IMR-90 (cell line): Measurements from ENCODE around the gene TIGD2. TPM values are rescaled to one million over a fixed set of nuclear protein-coding genes. Genes with fewer than 3 reads are reported as not detected.

Experiments used
- ATAC-seq: fragments of 200-7000 bp; cut with Tn5 transposase; 2 replicates; pipeline ENCODE4 v1.9.1; 2020; ENCODE audit warnings: low read depth, mild to moderate bottlenecking, moderate library complexity
- BruUV-seq: library from RNA; stranded (reverse); fragments of 400-500 nt; replicated peaks from 2 replicates; lab custom pipeline; 2021; lab: Mats Ljungman, UMichigan
- CTCF ChIA-PET: fragments of 300-600 bp; formaldehyde crosslinking; extraction: SDS; loops from one replicate; lab custom pipeline; 2021; ENCODE audit warnings: antibody characterized with exemption; lab: Yijun Ruan, JAX
- POLR2A ChIA-PET: fragments of 300-600 bp; sonication (Branson Sonifier 250); formaldehyde crosslinking; loops from one replicate; lab custom pipeline; 2022; ENCODE audit warnings: antibody characterized with exemption; ENCODE audit not compliant: unreplicated experiment; lab: Charles Lee
- DNase-seq: peaks from one replicate; pipeline ENCODE4 v3.0.0; 2013
- H2AFZ ChIP-seq: replicated peaks from 2 replicates; pipeline ENCODE3; 2013; ENCODE audit warnings: low read length, mild to moderate bottlenecking; ENCODE audit not compliant: poor library complexity
- H2AK5ac ChIP-seq: 2 replicates; pipeline ENCODE4 v1.6.1; 2013; ENCODE audit warnings: low read depth, low read length, inconsistent platforms
- H2AK9ac ChIP-seq: replicated peaks from 2 replicates; pipeline ENCODE3; 2013; ENCODE audit warnings: mild to moderate bottlenecking, low read depth, low read length, moderate library complexity; ENCODE audit not compliant: poor library complexity
- H2BK120ac ChIP-seq: 2 replicates; pipeline ENCODE4 v1.6.1; 2013; ENCODE audit warnings: low read depth, low read length, inconsistent platforms
- H2BK15ac ChIP-seq: 3 replicates; pipeline ENCODE4 v1.6.1; 2013; ENCODE audit warnings: low read depth, low read length, inconsistent platforms
- H2BK20ac ChIP-seq: 2 replicates; pipeline ENCODE4 v1.6.1; 2013; ENCODE audit warnings: low read depth, mild to moderate bottlenecking, inconsistent platforms, low read length, moderate library complexity
- H2BK5ac ChIP-seq: 2 replicates; pipeline ENCODE4 v1.6.1; 2013; ENCODE audit warnings: mild to moderate bottlenecking, low read depth, low read length, inconsistent platforms; ENCODE audit not compliant: poor library complexity, severe bottlenecking
- H3K14ac ChIP-seq: replicated peaks from 2 replicates; pipeline ENCODE4 v1.6.1; 2013; ENCODE audit warnings: low read depth, low read length, inconsistent platforms
- H3K18ac ChIP-seq: 2 replicates; pipeline ENCODE4 v1.6.1; 2013; ENCODE audit warnings: low read depth, low read length, control low read depth
- H3K23ac ChIP-seq: 2 replicates; pipeline ENCODE4 v1.6.1; 2013; ENCODE audit warnings: low read depth, low read length, inconsistent platforms
- H3K27ac ChIP-seq: 2 replicates; pipeline ENCODE4 v1.5.1; 2013; ENCODE audit warnings: mild to moderate bottlenecking, control low read depth, low read length; ENCODE audit not compliant: insufficient read depth
- H3K27me3 ChIP-seq: 2 replicates; pipeline ENCODE4 v1.6.1; 2013; ENCODE audit warnings: low read length; ENCODE audit not compliant: control insufficient read depth, insufficient read depth
- H3K36me3 ChIP-seq: 2 replicates; pipeline ENCODE4 v1.6.1; 2013; ENCODE audit warnings: low read length, mixed read lengths; ENCODE audit not compliant: control insufficient read depth, insufficient read depth
- H3K4ac ChIP-seq: 2 replicates; pipeline ENCODE4 v1.6.1; 2013; ENCODE audit warnings: low read depth, low read length, inconsistent platforms
- H3K4me1 ChIP-seq: 2 replicates; pipeline ENCODE4 v1.6.1; 2013; ENCODE audit warnings: low read length, mixed read lengths; ENCODE audit not compliant: control insufficient read depth, insufficient read depth
- H3K4me2 ChIP-seq: 2 replicates; pipeline ENCODE4 v1.6.1; 2013; ENCODE audit warnings: low read depth, mild to moderate bottlenecking, control low read depth, low read length, moderate library complexity
- H3K4me3 ChIP-seq: 2 replicates; pipeline ENCODE4 v1.5.1; 2013; ENCODE audit warnings: low read depth, mild to moderate bottlenecking, control low read depth, low read length, moderate library complexity; ENCODE audit not compliant: insufficient read depth
- H3K56ac ChIP-seq: 2 replicates; pipeline ENCODE4 v1.6.1; 2013; ENCODE audit warnings: low read length, inconsistent platforms; ENCODE audit not compliant: insufficient read depth; ENCODE audit errors: extremely low read depth
- H3K79me1 ChIP-seq, 2 experiments: 2 replicates each; pipeline ENCODE4 v1.6.1; 2013; ENCODE audit warnings: low read length in 2 of 2, inconsistent platforms in 1 of 2, low read depth in 1 of 2
- H3K9ac ChIP-seq: 2 replicates; pipeline ENCODE4 v1.6.1; 2013; ENCODE audit warnings: low read depth, low read length, control low read depth
- H3K9me1 ChIP-seq: 2 replicates; pipeline ENCODE4 v1.6.1; 2013; ENCODE audit warnings: low read length, inconsistent platforms; ENCODE audit not compliant: insufficient read depth
- H3K9me3 ChIP-seq: 2 replicates; pipeline ENCODE4 v1.6.1; 2013; ENCODE audit warnings: low read length; ENCODE audit not compliant: control insufficient read depth, insufficient read depth
- H4K20me1 ChIP-seq: 2 replicates; pipeline ENCODE4 v1.6.1; 2013; ENCODE audit warnings: low read length, inconsistent platforms; ENCODE audit not compliant: insufficient read depth
- H4K5ac ChIP-seq: 2 replicates; pipeline ENCODE4 v1.6.1; 2013; ENCODE audit warnings: mild to moderate bottlenecking, low read depth, low read length, control low read depth
- H4K8ac ChIP-seq, 2 experiments: 2 replicates each; pipeline ENCODE4 v1.6.1; 2013; ENCODE audit warnings: low read depth in 2 of 2, low read length in 2 of 2, control low read depth in 1 of 2, inconsistent platforms in 1 of 2
- H4K91ac ChIP-seq: 2 replicates; pipeline ENCODE4 v1.6.1; 2013; ENCODE audit warnings: low read depth, low read length, inconsistent platforms; ENCODE audit not compliant: insufficient read depth
- CEBPB ChIP-seq: IDR thresholded peaks from 2 replicates; pipeline ENCODE4 v1.6.1; 2012; ENCODE audit warnings: low read depth, low read length, improper control_type of control experiment
- MAZ ChIP-seq: IDR thresholded peaks from 2 replicates; pipeline ENCODE4 v1.6.1; 2012; ENCODE audit warnings: low read depth, mild to moderate bottlenecking, low read length, improper control_type of control experiment, moderate library complexity, borderline replicate concordance
- MXI1 ChIP-seq: IDR thresholded peaks from 2 replicates; pipeline ENCODE4 v1.6.1; 2012; ENCODE audit warnings: low read depth, mild to moderate bottlenecking, low read length, moderate library complexity, borderline replicate concordance
- RAD21 ChIP-seq: IDR thresholded peaks from 2 replicates; pipeline ENCODE4 v1.6.1; 2012; ENCODE audit warnings: low read length, improper control_type of control experiment
- RCOR1 ChIP-seq: IDR thresholded peaks from 2 replicates; pipeline ENCODE4 v1.6.1; 2012; ENCODE audit warnings: mild to moderate bottlenecking, low read length, improper control_type of control experiment; ENCODE audit not compliant: insufficient replicate concordance
- RFX5 ChIP-seq: IDR thresholded peaks from 2 replicates; pipeline ENCODE4 v1.8.0; 2012; ENCODE audit warnings: low read depth, mild to moderate bottlenecking, low read length, moderate library complexity
- SMC3 ChIP-seq: fragments of 150-350 bp; IDR thresholded peaks from 2 replicates; pipeline ENCODE4 v1.6.1; 2016; ENCODE audit warnings: low read depth, mild to moderate bottlenecking, antibody characterized with exemption, low read length, moderate library complexity
- WGBS, 2 experiments: methylation state at CpG; one replicate each; pipeline versions ENCODE4 v1.1.5 to v1.1.7; 2013; ENCODE audit warnings: missing lambda C conversion rate in 2 of 2; ENCODE audit not compliant: insufficient read length in 1 of 2; ENCODE audit errors: extremely low coverage in 2 of 2; 5-methylcytosine and 5-hydroxymethylcytosine counted together
- dilution Hi-C: fragments of 300-500 bp; cut with HindIII; formaldehyde crosslinking; loops from one replicate; pipeline ENCODE4 v1.14.3; 2018; ENCODE audit warnings: low sequenced_read_pairs; ENCODE audit not compliant: unreplicated experiment
- in situ Hi-C: fragments of 300-500 bp; cut with MboI; formaldehyde crosslinking; loops from 3 replicates; pipeline ENCODE4 v1.14.3; 2019; ENCODE audit warnings: low sequenced_read_pairs, inconsistent platforms, mixed read lengths
- intact Hi-C: fragments of 100-400 bp; cut with micrococcal nuclease; formaldehyde crosslinking; loops from 2 replicates; pipeline ENCODE4 v1.10.0; 2022
- polyA plus RNA-seq, 3 experiments: library from polyadenylated mRNA; depleted of rRNA; stranded (reverse); fragments of >200 nt; gene quantifications; 2 replicates each; pipeline ENCODE4 v1.2.3, GENCODE V29; 2012; ENCODE audit warnings: low replicate concordance in 1 of 3
- total RNA-seq: library from RNA; depleted of rRNA; stranded (reverse); fragments of >200 nt; gene quantifications from 2 replicates; pipeline ENCODE4 v1.2.3, GENCODE V29; 2012

The TIGD2 gene
- total and polyA plus RNA-seq, 2 of the 4 experiments (the other 2 are of a cell fraction) = 5.6 to 12.4 TPM

DNA sequence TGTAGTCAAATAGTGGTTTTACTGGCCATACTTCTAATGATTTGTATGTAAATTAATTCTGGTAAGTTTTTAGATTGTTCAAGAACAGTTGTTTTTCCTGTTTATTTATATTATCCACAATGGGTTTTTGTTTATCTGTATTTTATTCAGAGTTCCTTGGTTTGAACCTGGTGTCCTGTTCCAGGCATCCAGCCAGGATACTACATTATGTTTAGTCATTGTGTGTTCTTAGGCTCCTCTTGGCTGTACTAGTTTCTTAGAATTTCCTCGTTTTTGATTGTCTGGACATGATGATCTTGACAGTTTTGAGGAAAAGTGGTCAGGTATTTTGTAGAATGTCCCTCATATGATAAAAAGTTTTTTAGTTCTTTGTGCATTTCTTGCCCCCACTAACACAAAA, 7.8 kb downstream of the TIGD2 start:
- H3K36me3 ChIP-seq = peaks cover 3% of the 10 kb centered on the region; the same call in 1 of the 2 replicates
- no peaks in the 10 kb centered on the region; the same call in 1 of the 2 replicates for H3K9me3 ChIP-seq
- ChIA-PET CTCF (no interaction called here), POLR2A (no interaction called here)
- H4K5ac ChIP-seq = no peak overlapping the region
- WGBS, 2 experiments = no CpG with 5 or more reads among the region's 1 CpG
- no peak overlapping the region for H3K27ac ChIP-seq
- no peak overlapping the region for H3K9ac ChIP-seq
- no peak overlapping the region for H3K23ac ChIP-seq
- H3K4me3 ChIP-seq = no peak overlapping the region
- H3K18ac ChIP-seq = no peak overlapping the region
- TF ChIP-seq MAZ (no peak), MXI1 (no peak), RAD21 (no peak), RCOR1 (no peak), CEBPB (no peak), SMC3 (no peak), RFX5 (no peak)
- dilution Hi-C loops = no loop called here
- ATAC-seq (no peak; the same call in 1 of the 2 replicates), DNase-seq (peak; percentile 75)
- H3K4me2 ChIP-seq = no peak overlapping the region
- H2BK5ac ChIP-seq = peak overlapping the region; percentile 62
- H3K4me1 ChIP-seq = peaks cover 7% of the 10 kb centered on the region
- H2BK120ac ChIP-seq = no peak overlapping the region
- no peak overlapping the region for H2AK9ac ChIP-seq
- no peak overlapping the region for H2AFZ ChIP-seq
- H3K4ac ChIP-seq = no peak overlapping the region
- H3K9me1 ChIP-seq = peaks cover 10% of the 10 kb centered on the region; the same call in 1 of the 2 replicates
- H3K56ac ChIP-seq = no peak overlapping the region
- intact Hi-C loops = no loop called here
- no TSS peak for BruUV-seq
- no peak overlapping the region for H4K8ac ChIP-seq
- H2AK5ac ChIP-seq = no peak overlapping the region
- no peaks in the 10 kb centered on the region for H4K20me1 ChIP-seq
- H2BK20ac ChIP-seq = no peak overlapping the region
- no peak overlapping the region for H4K91ac ChIP-seq
- H2BK15ac ChIP-seq = no peak overlapping the region
- no peaks in the 10 kb centered on the region for H3K27me3 ChIP-seq
- in situ Hi-C loops = loop anchor here (10.0 kb wide), 1 partner anchor 594 kb away; the partner anchor contains the start of gene PYURF
- no peak overlapping the region for H3K14ac ChIP-seq
- H3K79me1 ChIP-seq = peaks cover 1 to 5% of the 10 kb centered on the region in 2 experiments; a peak in 3 of 4 replicates
